PC-9 (cell line): ENCODE results near the gene CDK17.

Experiments used
- CTCF ChIP-seq: fragments of 200-600 bp; sonication (generic); conservative IDR thresholded peaks from 2 replicates; pipeline ENCODE4 v1.6.1; 2017; ENCODE audit warnings: mixed run types, antibody characterized with exemption, mild to moderate bottlenecking, moderate library complexity
- EZH2 ChIP-seq: fragments of 200-600 bp; sonication (generic); IDR thresholded peaks from 2 replicates; pipeline ENCODE4 v1.8.0; 2017; ENCODE audit warnings: antibody characterized with exemption, low read depth

DNA sequence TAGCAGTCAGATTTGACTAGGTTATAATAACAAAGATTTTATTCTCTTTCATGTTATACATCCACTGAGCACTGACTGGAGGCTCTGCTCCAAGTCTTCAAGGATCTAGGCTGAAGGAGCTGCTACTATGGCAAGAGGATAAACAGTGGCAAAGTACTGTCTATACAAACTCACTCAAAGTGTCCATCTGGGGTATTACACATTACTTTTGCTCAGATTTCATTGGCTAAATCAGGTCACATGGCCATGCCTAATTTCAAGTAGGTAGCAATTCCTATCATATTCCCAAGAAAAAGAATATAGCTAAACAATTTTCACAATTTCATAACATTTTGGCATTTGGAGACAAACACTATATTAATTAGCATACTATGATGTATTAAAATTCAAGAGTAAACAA, 40.9 kb downstream of the CDK17 start:
- no peak for TF ChIP-seq CTCF
- TF ChIP-seq EZH2 = no peak
